SJSA1 (cell line): ENCODE measurements around the gene MRGPRX4. TPM values are rescaled to one million over a fixed set of nuclear protein-coding genes. Genes with fewer than 3 reads are reported as not detected.
"Not testable (repeated sequence)": the region's sequence is repeated elsewhere in the genome, so short reads cannot be mapped to it uniquely, and the experiment has no call there.

Experiments
- DNase-seq, 2 experiments: peaks; one replicate each; pipeline ENCODE4 v3.0.0-alpha.2; 2015 to 2020; ENCODE audit warnings: low spot score in 2 of 2, low read depth in 1 of 2
- H3K27ac ChIP-seq: fragments of 250-450 bp; sonication (Bioruptor Pico); 2 replicates; pipeline ENCODE4 v1.5.1; 2020; ENCODE audit warnings: mild to moderate bottlenecking, moderate library complexity
- H3K27me3 ChIP-seq: fragments of 250-450 bp; sonication (Bioruptor Pico); replicated peaks from 2 replicates; pipeline ENCODE4 v1.5.1; 2020; ENCODE audit warnings: mild to moderate bottlenecking, moderate library complexity
- H3K36me3 ChIP-seq: fragments of 250-450 bp; sonication (Bioruptor Pico); 2 replicates; pipeline ENCODE4 v1.5.1; 2020; ENCODE audit warnings: mild to moderate bottlenecking
- H3K4me1 ChIP-seq: fragments of 250-450 bp; sonication (Bioruptor Pico); replicated peaks from 2 replicates; pipeline ENCODE4 v1.6.1; 2021; ENCODE audit warnings: mild to moderate bottlenecking
- H3K4me3 ChIP-seq: fragments of 250-450 bp; sonication (Bioruptor Pico); 2 replicates; pipeline ENCODE4 v1.5.1; 2020; ENCODE audit warnings: mild to moderate bottlenecking
- H3K9me3 ChIP-seq: fragments of 250-450 bp; sonication (Bioruptor Pico); replicated peaks from 2 replicates; pipeline ENCODE4 v1.5.1; 2020; ENCODE audit warnings: mild to moderate bottlenecking
- total RNA-seq: library from RNA; depleted of rRNA; stranded (reverse); fragments of >200 nt; shearing (Covaris generic); gene quantifications from 2 replicates; pipeline ENCODE4 v1.2.3, GENCODE V29; 2014; rRNA removed

Gene MRGPRX4
- total RNA-seq, 1 experiment from 2014 or later: not detected

- H3K9me3 ChIP-seq, H3K4me1 ChIP-seq, H3K36me3 ChIP-seq, H3K4me3 ChIP-seq, H3K27ac ChIP-seq, DNase-seq: not testable (repeated sequence)
- peaks cover 40% of the 10 kb centered on the region for H3K27me3 ChIP-seq
Observed at GRCh38 chr11:18189476-18190245, 17.0 kb downstream of the MRGPRX4 start.

GRCh38 chr11:18191376-18191775 lies 18.7 kb downstream of the MRGPRX4 start:
- no peak for DNase-seq
- H3K36me3 ChIP-seq: no peaks in the 10 kb centered on the region
- peaks cover 33% of the 10 kb centered on the region for H3K27me3 ChIP-seq
- H3K9me3 ChIP-seq: no peaks in the 10 kb centered on the region
- H3K27ac ChIP-seq: no peak overlapping the region
- no peaks in the 10 kb centered on the region for H3K4me1 ChIP-seq
- no peak overlapping the region for H3K4me3 ChIP-seq

GRCh38 chr11:18193010-18193409 lies 20.4 kb downstream of the MRGPRX4 start:
- H3K27ac ChIP-seq: no peak overlapping the region
- no peak overlapping the region for H3K4me3 ChIP-seq
- peaks cover 21% of the 10 kb centered on the region for H3K27me3 ChIP-seq
- no peaks in the 10 kb centered on the region for H3K36me3 ChIP-seq
- H3K4me1 ChIP-seq: no peaks in the 10 kb centered on the region
- no peaks in the 10 kb centered on the region for H3K9me3 ChIP-seq
- no peak for DNase-seq

- H3K9me3 ChIP-seq: no peaks in the 10 kb centered on the region
- H3K27ac ChIP-seq: no peak overlapping the region
- H3K4me3 ChIP-seq: no peak overlapping the region
- DNase-seq: no peak
- peaks cover 20% of the 10 kb centered on the region for H3K27me3 ChIP-seq
- no peaks in the 10 kb centered on the region for H3K4me1 ChIP-seq
- H3K36me3 ChIP-seq: no peaks in the 10 kb centered on the region
Observed at GRCh38 chr11:18196532-18196931, 23.9 kb downstream of the MRGPRX4 start.

- not testable (repeated sequence) for H3K4me3 ChIP-seq, H3K27ac ChIP-seq, H3K9me3 ChIP-seq, H3K36me3 ChIP-seq, H3K4me1 ChIP-seq, DNase-seq
- peaks cover 15% of the 10 kb centered on the region for H3K27me3 ChIP-seq
Observed at GRCh38 chr11:18197738-18198137, 25.1 kb downstream of the MRGPRX4 start.

- DNase-seq: no peak
- Histone ChIP-seq H3K27ac (no peak overlapping the region), H3K36me3 (no peaks in the 10 kb centered on the region), H3K4me3 (no peak overlapping the region), H3K9me3 (no peaks in the 10 kb centered on the region), H3K27me3 (peaks cover 20% of the 10 kb centered on the region), H3K4me1 (no peaks in the 10 kb centered on the region)
Observed at GRCh38 chr11:18203723-18204122, 31.1 kb downstream of the MRGPRX4 start.

- no peaks in the 10 kb centered on the region for H3K4me1 ChIP-seq
- H3K36me3 ChIP-seq: no peaks in the 10 kb centered on the region
- no peak overlapping the region for H3K4me3 ChIP-seq
- H3K9me3 ChIP-seq: no peaks in the 10 kb centered on the region
- no peak for DNase-seq
- peaks cover 17% of the 10 kb centered on the region for H3K27me3 ChIP-seq
- no peak overlapping the region for H3K27ac ChIP-seq
Observed at GRCh38 chr11:18204220-18204619, 31.6 kb downstream of the MRGPRX4 start.

- H3K4me3 ChIP-seq: no peak overlapping the region
- no peaks in the 10 kb centered on the region for H3K36me3 ChIP-seq
- H3K9me3 ChIP-seq: no peaks in the 10 kb centered on the region
- peaks cover 18% of the 10 kb centered on the region for H3K27me3 ChIP-seq
- H3K27ac ChIP-seq: no peak overlapping the region
- no peaks in the 10 kb centered on the region for H3K4me1 ChIP-seq
- DNase-seq: no peak
Observed at GRCh38 chr11:18204771-18205170, 32.1 kb downstream of the MRGPRX4 start.

GRCh38 chr11:18209058-18209457 lies 36.4 kb downstream of the MRGPRX4 start:
- Histone ChIP-seq H3K27ac (no peak overlapping the region), H3K27me3 (peaks cover 27% of the 10 kb centered on the region), H3K9me3 (no peaks in the 10 kb centered on the region), H3K36me3 (no peaks in the 10 kb centered on the region), H3K4me3 (no peak overlapping the region), H3K4me1 (no peaks in the 10 kb centered on the region)
- no peak for DNase-seq

- Histone ChIP-seq H3K27me3 (peaks cover 11% of the 10 kb centered on the region; the same call in 1 of the 2 replicates), H3K27ac (no peak overlapping the region), H3K4me1 (no peaks in the 10 kb centered on the region), H3K9me3 (no peaks in the 10 kb centered on the region), H3K4me3 (no peak overlapping the region), H3K36me3 (no peaks in the 10 kb centered on the region)
- no peak for DNase-seq
Observed at GRCh38 chr11:18221274-18221876, 48.7 kb downstream of the MRGPRX4 start.

- H3K27ac ChIP-seq: no peak overlapping the region
Observed at GRCh38 chr11:18222814-18223421, 50.3 kb downstream of the MRGPRX4 start.

More at GRCh38 chr11:18222814-18223421, 50.3 kb downstream of the MRGPRX4 start:
- no peak for DNase-seq
- Histone ChIP-seq H3K27me3 (peaks cover 4% of the 10 kb centered on the region; the same call in 1 of the 2 replicates), H3K4me1 (no peaks in the 10 kb centered on the region), H3K36me3 (no peaks in the 10 kb centered on the region), H3K4me3 (no peak overlapping the region), H3K9me3 (no peaks in the 10 kb centered on the region)

Other genes with a start within 250 kb of the MRGPRX4 start
- 13.3 and 18.3 TPM in 2 replicates for gene SERGEF, start 159.8 kb upstream of the MRGPRX4 start, total RNA-seq
- gene TPH1, start 126.6 kb upstream of the MRGPRX4 start, total RNA-seq: 0.03 TPM in 1 of 2 replicates, not detected in the other
- 47.7 and 50.9 TPM in 2 replicates for gene SAAL1, start 66.8 kb upstream of the MRGPRX4 start, total RNA-seq
- gene MRGPRX3, start 40.3 kb upstream of the MRGPRX4 start, total RNA-seq: not detected in 2 replicates
- gene SAA4, start 64.0 kb downstream of the MRGPRX4 start, total RNA-seq: not detected in 2 replicates
- gene SAA2, start 75.8 kb downstream of the MRGPRX4 start, total RNA-seq: not detected in 2 replicates
- not detected in 2 replicates for gene SAA1, start 93.4 kb downstream of the MRGPRX4 start, total RNA-seq
- gene HPS5, start 149.3 kb downstream of the MRGPRX4 start, total RNA-seq: 58.2 and 67.5 TPM in 2 replicates
- 93.8 and 121 TPM in 2 replicates for gene GTF2H1, start 149.7 kb downstream of the MRGPRX4 start, total RNA-seq
- 758 and 913 TPM in 2 replicates for gene LDHA, start 221.7 kb downstream of the MRGPRX4 start, total RNA-seq
- gene LDHC, start 239.5 kb downstream of the MRGPRX4 start, total RNA-seq: 0.08 TPM in 1 of 2 replicates, not detected in the other